ENCODE measurements around the gene PPM1H.

PPM1H gene

DNA sequence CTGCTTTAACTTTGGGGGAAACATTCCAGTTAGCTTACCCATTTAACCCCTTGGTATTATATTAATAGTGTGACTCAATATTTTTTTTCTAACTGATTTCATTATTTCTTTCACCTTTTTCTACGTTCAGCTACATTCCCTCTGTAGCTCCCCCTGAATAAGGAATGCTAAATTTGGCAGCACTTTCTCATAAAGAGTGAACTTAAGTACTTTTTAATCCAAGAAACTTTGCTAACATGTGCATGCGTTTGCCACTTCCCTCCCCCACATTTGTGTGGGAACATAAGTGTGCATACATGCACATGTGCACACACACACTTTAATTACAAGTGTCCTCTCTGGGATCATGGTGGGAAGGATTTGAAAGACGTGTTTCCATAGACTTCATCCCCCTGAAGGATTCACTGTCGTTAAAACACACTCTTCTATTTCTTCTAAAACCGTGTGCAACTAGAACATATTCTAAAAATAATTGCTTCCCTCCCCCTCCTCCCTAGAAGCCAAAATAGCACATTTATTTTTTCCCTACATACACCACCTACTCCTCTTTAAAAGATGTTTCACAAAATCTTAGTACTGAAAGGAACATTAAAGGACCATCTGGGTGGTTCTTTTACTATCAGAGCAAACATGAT is 142.6 kb downstream of the PPM1H start:
- no peak for DNase-seq

DNA sequence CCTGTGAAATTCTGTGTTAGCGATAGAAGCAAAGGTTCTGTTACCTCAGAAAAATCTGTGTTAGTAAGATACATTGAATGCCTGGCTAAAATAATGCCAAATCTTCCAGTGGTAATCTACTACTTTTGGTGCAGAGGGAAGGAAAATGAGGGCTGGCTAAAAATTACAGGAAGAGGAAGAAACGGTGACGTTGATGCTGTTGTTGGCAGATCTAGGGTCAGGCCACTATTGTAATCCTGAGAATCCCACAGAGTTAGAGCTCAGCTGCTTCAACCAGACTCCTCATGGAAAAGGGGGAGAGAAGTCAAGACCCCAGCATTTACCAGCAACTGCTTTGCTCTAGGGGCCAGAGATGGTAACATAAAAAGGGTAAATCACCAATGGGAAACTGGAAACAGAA is 145.1 kb downstream of the PPM1H start:
- no peak for DNase-seq

DNA sequence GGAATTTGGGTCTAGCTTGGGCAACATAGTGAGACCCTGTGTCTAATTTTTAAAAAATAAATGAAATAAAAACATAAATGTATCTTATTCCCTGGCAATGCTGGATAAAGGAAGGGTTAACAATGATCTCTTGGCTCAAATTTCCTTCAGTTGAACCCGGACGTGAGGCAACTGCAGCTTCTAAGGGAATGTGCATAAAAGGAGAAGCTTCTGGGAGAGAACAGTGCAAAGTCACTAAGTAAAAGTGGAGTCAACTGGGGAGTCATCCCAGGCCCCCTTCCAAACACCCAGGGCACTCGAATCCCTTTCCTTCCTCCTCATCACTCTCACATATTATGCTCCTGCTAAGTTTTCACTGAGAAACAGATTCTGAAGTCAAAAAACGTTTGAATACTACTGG is 147.3 kb downstream of the PPM1H start:
- DNase-seq = no peak

DNA sequence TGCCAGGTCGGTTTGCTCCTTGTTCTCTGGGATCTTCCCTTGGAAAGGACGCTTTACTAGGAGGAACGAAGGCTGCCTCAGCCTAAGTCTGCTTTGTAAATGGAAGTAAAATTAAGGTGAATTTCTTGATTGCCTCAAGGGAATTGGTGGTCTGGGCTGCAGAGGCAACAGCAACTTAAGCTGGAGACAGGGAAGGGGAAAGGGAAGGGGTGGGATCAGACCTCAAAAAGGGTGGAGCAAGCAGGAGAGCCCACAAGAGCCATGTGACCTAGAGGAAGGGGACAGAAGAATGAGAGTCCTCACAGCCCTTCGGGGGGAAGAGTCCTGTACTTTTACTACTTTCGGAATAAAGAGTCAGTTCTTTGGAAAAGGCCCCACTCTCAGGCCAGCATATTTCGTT is 147.9 kb downstream of the PPM1H start:
- DNase-seq = no peak

DNA sequence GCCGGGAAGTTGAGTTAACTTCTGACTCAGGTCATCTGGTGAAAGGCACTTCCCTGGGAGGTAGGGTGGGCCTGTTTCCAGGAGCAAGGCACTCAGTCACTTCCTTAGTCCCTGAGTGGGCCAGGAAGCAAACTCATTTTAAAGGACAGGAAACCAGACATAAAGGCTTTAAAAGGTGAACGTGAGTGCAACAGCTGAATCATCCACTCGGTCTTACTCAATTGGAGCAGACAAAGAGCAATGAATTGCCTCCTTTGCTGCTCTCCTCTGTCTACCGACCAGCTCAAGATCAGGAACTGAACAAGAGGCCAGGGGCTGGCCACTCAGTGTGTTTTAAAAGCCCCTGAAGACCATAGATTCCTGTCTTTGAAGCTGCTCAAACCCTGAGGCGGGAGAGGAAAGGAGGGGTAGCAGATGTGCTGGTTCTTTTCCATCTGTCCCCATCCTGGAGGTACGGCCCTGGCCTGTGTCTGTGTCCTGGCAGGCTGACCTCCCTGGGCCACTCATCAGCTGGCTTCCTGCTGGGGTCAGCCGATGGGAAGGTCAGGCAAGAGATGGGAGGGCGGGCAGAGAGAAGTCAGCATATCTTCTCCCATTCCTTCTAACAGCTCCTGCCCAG is 148.9 kb downstream of the PPM1H start:
- DNase-seq = peak; percentile 42

DNA sequence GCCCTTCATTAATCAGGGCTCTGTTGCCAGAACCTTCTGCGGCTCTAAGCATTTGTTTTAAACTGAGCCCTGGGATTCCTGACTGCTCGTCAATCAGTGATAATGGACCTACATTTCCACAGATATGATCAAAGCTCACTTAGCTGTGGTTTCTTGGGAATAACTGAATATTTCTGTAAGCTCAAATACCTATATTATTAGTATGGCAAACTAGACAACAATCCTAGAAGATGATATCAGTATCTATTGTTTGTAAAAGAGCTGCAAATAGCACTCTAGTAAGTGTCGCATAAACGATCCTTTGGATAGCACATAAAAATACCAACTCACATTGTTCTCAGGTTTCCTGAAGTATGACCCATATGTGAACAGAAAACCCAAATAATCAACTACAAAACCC is 150.4 kb downstream of the PPM1H start:
- no peak for DNase-seq

DNA sequence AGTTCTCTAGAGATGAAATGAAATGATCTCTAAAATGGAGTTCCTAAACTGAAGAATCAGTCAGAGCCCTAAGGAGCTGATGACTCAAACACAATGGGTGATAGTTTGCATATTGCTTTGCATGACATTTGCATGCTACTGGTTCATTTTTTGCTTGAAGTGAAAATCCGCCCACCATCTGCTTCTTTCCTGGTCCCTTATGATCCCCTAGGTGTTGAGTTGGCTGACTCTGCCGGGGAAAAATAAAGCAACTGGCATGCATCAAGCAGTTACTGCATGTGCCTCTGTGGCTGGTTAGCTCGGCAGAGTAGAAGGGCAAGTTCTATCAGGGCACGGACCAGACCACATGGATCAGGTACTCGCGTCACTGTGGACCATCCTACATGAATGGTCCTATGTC is 151.1 kb downstream of the PPM1H start:
- no peak for DNase-seq

DNA sequence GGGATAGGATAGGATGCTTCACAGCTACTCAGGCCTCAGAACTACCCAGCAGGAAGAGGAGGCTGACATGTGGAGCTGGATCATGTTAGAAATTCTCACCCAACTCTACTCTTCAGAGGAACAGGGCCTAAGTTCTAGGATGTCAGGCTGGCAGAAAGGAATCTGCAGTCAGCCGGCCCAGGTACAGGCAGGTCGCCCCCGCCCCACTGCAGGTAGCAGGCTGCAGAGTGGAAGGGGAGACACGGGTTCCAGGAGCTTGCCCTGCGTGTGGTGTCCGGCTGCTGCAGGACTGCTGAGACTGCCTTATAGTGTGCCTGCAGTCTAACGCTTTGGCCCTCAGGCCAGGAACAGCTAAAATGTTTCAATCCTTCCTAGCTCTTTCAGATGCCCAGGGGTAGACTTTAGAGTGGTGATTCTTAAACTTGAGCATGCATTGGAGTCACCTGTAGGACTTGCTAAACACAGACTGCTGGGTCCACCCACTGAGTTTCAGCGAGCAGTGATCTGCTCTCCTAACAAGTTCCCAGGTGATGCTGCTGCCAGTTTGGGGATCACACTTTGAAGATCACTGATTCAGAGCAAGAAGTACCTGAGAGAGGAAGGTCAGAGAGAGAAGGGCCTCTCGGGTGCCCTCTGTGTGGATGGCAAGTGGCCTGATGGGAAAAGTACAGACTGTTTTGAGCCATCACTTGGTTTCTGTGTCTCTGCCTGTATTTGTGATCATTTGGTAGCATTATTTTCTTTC is 153.6 kb downstream of the PPM1H start:
- no peak for DNase-seq

DNA sequence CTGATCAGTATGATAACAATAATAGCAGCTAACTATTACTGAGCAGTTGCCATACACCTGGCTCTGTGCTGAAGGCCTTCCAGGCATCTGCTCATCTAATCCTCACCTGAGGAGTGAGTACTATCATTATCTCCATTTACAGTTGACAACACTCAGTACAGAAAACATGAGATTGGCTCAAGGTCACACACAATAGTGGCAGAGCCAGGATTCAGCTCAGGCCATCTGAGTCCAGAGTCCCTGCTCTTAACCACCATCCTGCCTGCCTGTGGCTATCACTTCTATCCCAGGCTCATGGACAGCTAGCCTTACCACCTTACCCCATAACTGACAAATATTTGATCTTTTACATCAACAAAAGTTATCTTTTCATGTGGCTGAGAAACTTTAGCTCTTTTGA is 155.5 kb downstream of the PPM1H start:
- no peak for DNase-seq

DNA sequence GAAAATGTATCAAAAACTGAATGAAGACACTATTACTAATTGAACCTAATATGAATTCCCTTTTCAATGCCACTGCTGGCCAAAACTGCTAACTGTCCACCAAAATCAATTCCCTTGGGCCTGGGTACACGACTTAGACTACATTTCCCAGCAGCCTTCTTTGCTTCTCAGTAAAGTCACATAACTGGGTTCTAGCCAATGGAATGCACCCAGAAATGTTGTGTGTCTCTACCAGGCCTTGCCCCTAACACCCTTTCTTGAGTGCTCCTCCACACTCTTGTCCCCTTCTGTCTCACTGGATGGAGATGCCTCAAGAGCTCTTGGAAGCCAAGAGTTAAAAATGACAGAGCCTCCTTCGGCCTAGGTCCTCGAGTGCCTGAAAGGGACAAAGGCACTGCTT is 156.8 kb downstream of the PPM1H start:
- DNase-seq = no peak

DNA sequence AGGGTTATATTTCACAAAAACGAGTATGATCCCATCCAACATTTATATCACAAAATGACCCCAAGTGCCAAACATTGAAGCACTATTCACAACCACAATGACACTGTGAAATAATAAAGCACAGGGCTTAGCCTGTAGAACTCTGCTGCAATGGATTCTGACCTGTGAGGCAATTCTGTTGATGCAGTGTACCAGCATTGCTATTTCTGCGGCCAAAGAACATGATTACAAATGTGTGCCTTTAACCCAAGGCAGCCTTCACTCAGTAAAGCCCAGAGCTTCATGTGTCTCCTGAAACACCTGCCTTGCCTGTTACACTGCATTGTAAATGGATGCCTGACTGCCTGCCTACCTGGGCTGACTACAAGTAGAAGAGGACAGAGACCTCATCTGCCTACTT is 158.0 kb downstream of the PPM1H start:
- no peak for DNase-seq

DNA sequence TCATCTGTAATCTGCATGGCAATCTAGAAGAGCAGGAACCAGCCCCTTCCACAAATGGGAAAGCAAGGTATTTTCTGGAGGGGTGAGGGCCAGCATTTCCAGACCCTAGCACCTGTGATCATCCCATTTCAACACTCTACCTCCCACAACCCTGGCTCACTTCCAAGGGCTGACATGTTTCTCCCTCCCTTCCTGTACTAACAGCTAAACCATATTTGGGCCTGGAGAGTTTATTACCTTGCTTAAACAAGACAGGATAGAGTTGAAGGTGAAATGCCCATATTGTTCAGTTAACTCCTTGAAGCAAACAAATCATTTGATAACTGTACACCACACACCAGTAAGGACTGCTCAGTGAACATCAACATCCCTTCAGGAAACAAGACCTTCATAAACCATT is 158.4 kb downstream of the PPM1H start:
- no peak for DNase-seq

DNA sequence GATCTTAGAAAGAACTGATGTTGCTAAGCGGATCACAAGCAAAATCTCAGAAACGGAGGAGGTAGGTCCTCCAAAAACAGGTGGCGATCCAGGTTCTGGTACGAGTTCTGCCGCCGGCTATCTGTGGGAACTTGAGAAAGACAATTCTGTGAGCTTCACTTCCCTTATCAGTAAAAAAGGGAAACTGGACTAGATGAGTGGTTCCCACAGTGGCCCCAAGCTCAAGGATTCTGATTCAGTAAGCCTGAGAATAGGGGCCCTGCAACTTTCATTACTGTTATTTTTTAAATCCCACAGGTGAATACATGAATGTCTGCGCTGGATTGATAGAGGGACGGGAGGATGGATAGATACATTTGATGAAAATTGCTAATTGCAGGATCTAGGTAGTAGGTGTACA is 160.2 kb downstream of the PPM1H start:
- no peak for DNase-seq

DNA sequence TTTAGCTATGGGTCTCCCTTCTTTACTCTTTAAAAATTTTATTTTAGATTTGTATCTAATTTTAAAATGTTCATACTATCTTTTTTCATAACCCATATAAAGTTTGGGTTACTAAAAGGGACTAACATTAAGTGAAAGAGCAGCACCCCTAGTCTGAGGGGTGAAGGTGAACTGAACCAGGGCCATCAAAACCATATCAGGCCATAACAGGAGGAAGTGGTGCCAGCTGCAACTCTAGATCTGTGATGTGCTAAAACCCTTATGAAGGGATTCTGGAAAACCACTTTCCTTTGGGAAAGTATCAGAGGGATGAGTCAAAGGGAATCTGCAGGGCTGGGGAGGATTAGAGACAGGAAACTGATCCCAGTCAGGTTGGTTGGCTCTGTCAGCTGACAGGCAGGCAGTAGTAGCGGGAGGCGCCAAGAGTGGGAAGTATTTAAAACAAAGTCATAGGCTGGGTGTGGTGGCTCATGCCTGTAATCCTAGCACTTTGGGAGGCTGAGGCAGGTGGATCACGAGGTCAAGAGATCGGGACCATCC is 162.5 kb downstream of the PPM1H start:
- DNase-seq = no peak

DNA sequence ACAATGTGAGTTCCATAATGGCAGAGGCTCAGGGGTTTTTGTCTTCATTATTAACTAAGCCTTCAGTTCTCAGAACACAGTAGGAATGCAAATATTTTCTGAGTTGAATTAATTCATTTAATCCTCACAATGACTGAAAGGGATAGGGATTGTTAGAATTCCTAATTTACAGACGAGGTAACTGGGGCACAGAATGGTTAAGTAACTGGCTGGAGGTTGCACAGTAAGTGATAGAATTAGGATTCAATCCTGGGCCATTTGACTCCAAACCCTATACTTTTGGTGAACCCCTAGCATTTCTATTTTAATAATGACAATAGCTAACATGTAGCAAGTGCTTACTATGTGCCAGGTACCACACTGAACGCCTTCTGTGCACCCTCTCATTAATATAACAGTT is 163.1 kb downstream of the PPM1H start:
- DNase-seq = no peak

DNA sequence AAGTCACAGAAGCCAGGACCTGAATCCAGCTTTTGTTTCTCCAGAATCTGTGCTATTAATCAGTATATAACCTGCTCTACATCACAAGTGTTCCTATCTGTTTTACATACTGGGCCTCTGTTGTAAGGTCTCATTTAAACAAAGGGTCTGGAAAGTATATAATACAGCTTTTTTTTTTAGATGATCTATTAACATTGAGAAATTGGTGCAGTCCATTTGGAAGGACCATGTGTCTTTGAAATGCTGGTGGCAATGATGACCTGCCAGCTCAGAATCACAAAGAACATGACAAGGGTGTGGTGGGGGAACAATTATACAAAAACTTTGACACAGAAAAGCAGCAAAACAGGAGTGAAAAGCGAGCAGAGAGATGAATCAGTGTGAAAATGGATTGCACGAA is 164.6 kb downstream of the PPM1H start:
- no peak for DNase-seq

DNA sequence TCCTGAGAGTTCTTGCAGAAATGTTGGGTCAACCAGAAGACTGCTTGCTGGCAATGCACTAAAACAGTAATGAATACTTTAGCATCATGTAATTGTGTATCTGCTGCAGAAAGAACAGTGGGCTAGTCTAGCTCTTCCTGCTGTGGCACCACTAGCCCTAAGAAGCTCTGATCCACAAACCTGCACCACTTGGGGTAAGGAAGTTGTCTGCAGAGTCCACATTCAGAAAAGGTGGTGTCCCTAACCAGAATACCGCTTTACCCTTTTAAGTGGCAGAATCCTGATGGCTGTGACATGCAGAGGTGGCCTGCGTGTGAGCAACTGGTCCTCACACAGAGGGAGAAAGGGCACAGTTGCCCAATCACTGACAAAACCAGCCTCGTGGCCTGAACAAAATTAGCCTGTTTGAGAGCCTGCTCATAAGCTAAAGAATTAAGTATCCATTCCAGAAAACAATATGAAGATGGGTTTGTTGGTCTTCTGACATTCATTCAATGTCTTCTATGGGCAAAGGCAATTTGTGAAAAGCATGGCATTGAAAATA is 165.8 kb downstream of the PPM1H start:
- no peak for DNase-seq

DNA sequence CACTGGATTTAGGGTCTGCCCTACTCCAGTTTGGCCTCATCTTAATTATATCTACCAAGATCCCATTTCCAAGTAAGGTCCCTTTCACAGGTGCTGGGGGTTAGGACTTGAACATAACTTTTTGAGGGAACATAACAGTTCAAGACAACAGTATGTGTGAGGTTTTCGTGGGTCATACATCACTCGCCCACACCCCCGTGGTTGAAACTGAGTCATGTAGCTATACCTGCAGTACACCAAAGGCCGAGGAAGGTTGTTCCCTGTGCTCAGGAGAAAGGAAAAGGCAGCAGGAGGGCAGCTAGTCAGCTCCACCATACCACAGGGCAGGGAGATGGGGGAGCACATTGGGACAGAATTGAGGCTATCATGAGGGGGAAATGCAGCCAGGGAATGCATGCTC is 167.0 kb downstream of the PPM1H start:
- no peak for DNase-seq

DNA sequence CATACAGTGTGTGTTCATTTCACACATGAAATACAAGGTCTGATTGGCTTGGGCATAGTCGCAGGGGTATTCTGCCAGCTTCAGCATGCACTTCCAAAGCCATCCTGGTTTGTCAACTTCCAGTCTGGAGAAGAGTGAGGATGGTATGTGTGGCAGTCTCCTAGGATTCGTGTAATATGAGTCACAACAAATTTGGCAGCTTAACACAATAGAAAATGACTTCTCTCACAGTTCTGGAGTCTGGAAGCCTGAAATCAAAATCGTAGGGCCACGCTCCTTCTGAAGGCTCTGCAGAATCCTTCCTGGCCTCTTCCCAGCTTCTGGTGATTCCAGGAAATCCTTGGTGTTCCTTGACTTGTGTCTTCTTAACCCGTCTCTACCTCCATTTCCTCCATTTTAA is 167.5 kb downstream of the PPM1H start:
- no peak for DNase-seq

DNA sequence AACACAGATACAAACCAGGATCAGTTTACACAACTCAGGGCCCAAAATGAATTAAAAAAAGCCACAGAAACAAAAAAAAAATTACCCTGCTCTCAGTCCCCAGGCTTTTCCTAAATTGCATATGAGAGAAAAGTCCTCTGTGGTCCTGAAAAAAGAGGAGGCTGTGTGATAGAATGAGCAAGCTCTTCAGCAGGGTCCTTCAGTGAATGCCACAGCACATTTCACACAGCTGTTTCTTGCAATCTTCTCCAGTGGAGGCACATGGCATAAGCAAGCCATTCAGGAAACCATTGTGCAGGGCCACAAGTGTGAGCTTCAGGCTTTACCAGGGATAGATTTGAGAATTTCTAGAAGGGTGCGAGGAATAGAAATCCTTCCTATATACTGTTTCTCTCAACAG is 168.5 kb downstream of the PPM1H start:
- DNase-seq = no peak

DNA sequence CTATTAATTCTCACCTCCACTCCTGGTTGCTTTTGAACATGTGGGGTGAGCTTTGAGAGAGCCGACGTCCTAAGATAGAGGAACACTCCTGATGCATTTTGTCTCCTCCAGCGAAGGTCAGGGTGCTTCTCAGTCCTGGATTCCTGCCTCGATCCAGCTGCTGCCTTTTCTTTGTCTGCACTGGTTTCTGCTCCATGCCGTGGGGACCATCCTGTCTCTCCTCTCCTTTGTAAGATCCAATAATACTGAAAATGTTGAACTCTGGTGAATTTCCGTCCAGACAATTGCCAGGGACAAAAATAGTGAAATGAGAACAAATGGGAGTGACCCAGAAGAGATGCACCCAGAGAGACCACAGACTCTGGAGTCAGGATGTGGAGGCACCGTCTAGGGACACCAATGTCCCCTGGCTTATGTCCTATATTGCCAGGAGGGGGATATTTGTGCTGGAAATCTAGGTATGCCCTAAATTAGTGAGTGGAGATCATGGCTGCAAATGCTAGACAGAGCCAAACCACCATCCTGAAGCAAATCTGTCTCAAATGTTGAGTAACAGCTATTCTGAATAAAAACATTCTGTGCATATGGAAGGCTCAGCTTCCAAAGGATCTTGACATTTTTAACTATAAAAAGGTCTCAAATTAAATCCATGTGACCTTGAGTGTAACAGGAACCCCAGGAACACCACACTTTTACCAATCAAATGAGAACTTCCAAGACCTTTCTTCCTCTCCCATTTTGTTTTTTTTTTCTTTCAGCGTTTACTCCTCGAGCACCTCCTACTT is 170.9 kb downstream of the PPM1H start:
- DNase-seq = no peak

DNA sequence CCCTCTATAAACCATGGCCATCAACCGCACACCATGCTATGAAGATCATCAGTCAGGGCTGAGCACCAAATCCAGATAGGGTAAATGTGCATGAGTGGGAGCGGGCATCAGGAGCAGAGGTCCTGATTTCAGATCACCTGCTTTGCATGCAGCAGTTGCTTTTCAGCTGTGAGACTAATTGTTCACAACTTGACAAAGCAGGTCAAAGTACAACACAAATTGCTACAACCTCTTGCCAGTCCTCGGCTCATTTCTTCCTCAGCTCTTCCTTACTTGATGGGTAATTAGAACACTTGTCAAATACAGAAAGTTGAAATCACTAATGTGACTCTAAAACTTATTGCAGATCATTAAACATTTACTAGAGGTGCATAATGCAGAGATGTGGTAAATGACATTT is 171.6 kb downstream of the PPM1H start:
- no peak for DNase-seq

DNA sequence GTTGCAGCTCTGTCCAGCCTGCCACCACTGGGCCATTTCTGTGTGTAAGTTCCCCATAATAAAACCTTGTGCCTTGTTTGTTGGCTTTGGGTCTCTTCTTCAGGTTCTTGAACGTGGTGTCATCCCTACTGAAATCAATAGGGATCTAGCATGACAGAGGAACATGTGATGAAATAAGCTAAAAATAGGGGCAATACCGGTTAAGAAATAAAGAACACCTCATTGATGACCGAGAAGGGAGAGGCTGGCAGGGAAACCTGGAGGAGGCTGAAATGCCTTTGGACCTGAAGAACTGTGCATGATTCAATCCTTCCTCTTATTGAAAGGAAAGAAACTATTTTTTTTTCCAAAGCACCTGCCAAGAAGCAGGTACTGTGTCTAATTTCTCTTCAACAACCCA is 172.3 kb downstream of the PPM1H start:
- DNase-seq = no peak

Measured in eye (tissue), 1 donor.